GM21825 (cell line): ENCODE results near the gene PHYHD1.
A peak's percentile ranks its signal among the peaks of the same experiment; 100 is the strongest.
"Not testable (repeated sequence)": the region's sequence is repeated elsewhere in the genome, so short reads cannot be mapped to it uniquely, and the experiment has no call there.

Experiments
- ATAC-seq: cut with Tn5 transposase; IDR thresholded peaks from one replicate; pipeline ENCODE4 v1.9.1; 2021; ENCODE audit warnings: mild to moderate bottlenecking, moderate library complexity; ENCODE audit not compliant: unreplicated experiment

PHYHD1 gene

DNA sequence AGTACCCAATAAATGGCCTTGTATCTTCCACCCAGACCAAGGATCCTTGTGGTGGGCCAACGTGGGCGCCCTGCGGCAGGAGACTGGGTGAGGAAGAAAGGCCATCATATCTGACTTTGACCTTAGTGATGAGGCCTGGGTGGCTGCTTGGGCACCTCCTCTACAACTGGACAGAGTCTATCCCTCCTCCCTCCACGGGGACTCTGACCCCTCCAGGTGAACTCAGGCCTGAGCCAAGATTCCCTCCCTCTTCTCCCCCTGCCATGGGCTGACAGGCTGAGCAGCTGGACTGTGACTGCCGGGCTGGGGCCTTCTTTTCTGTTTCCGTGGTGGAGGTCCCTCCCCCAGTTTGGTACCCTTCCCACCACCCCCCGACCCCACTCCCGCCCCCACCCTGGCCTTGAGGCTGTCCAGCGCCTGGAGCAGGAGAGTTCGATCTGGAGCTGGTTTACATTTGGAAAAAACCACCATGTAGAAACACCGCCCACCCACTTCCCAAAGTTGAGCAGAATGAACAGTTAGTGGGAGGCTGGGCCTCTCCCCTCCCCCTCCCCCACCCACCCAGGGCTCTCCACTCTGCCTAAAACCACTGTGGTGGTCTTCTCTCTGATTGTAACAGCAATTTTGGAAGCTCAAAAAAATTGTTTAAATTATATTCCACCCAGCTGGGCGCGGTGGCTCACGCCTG, 1.2 kb upstream of the PHYHD1 start:
- no peak for ATAC-seq

GRCh38 chr9:128921881-128922763, 1.3 kb downstream of the PHYHD1 start:
- no peak for ATAC-seq

- ATAC-seq, result no peak
Measured at GRCh38 chr9:128923493-128923883, 2.7 kb downstream of the PHYHD1 start.

DNA sequence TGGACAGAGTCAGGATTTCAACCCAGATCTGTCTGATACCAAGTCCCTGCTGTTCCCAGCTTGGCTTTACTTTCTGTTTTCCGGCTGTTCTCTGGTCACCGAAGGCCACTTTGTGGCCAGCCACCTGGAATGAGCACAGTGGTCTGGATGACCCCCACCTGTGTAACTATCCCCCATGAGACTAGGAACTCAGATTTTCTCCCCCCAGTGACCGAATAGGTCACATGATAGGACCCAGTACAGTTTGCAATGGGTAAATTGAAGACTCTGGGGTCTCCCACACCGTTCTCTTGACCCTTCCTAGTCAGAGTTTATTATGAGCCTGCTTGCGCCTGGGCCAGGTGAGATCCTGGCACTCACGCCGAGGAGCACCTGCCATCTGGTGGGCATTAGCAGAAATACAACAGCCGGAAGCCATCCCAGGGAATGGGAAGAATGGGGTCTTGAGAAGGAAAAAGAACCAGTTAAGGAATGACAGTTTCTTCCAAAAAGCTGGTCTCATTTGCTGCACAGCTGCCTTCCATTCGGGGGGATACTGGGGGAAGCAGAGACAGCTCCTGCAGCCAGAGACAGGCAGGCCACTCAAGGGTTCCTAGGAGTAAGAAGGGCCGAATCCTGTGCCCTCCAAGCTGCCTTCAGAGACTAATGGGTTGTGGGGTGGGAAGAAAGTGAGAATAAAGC, 7.1 kb downstream of the PHYHD1 start:
- no peak for ATAC-seq

DNA sequence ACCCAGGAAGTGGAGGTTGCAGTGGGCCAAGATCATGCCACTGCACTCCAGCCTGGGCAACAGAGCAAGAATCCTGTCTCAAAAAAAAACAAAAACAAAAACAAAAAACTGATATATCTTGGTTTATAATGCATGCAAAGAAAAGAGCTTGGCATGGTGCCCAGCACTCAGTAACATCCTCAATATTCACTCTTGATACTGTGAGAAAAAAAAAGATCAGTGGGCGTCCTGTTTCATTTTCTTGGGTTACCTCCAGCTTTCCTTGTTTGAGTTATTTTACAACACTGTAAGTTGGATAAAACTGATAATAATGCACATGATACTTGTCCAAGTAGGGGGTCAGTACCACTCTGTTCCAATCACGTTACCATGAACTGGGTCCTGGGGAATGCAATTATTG, 7.8 kb downstream of the PHYHD1 start:
- ATAC-seq, result no peak

GRCh38 chr9:128929560-128929959, 8.8 kb downstream of the PHYHD1 start:
- ATAC-seq, result no peak

GRCh38 chr9:128933731-128934130, 12.9 kb downstream of the PHYHD1 start:
- ATAC-seq, result no peak

DNA sequence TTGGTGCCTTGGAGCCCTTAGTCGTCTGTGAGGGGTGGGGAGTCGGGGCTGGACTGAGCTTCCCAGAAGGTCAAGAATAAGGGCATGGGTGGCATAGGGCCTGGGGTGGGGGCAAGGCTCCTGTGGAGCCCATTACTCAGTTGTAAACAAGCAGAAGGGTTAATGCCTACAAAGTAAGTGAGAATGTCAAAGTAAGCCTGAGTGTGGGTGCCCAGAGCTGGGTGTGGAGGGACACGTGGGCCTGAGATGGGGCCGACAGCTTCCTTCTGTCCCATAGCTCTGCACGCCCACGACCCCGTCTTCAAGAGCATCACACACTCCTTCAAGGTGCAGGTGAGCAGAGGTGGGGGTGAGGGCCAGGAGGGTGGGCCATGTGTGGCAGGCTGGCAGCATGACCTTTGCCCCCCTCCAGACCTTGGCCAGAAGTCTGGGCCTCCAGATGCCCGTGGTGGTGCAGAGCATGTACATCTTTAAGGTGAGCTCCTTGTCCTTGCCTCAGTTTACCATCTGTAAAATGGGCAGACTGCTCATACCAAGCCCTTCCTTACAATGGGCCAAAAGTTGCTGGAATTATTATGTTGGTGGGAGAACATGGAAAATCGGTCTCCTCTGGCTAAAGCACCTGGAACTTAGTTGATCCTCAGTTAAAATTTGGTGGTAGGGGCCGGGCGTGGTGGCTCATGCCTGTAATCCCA, 15.5 kb downstream of the PHYHD1 start:
- ATAC-seq, result no peak

- ATAC-seq, result no peak
Measured at GRCh38 chr9:128937310-128938165, 16.8 kb downstream of the PHYHD1 start.

DNA sequence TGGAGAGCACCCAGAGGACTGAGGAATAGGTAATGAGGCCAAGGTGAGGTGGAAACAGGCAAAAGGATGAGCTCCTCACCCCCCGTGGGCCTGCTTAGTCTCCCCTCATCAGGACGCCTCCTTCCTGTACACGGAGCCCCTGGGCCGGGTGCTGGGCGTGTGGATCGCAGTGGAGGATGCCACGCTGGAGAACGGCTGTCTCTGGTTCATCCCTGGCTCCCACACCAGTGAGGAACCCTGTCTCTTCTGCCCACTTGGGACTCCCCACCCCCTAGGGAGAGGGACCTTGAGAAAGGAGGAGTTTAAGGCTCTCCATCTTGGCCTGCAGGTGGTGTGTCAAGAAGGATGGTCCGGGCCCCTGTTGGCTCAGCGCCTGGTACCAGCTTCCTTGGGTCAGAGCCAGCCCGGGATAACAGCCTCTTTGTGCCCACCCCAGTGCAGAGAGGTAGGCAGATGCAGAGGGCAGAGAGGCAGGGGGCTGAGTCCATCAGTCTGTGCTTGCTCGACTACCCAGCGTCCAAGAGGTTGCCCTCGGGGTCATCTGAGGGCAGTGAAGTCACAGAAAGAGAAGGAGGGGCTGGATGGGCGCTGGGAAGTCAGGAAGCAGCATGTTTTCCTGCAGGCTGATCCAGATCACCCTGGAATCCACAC, 19.6 kb downstream of the PHYHD1 start:
- ATAC-seq, result no peak

DNA sequence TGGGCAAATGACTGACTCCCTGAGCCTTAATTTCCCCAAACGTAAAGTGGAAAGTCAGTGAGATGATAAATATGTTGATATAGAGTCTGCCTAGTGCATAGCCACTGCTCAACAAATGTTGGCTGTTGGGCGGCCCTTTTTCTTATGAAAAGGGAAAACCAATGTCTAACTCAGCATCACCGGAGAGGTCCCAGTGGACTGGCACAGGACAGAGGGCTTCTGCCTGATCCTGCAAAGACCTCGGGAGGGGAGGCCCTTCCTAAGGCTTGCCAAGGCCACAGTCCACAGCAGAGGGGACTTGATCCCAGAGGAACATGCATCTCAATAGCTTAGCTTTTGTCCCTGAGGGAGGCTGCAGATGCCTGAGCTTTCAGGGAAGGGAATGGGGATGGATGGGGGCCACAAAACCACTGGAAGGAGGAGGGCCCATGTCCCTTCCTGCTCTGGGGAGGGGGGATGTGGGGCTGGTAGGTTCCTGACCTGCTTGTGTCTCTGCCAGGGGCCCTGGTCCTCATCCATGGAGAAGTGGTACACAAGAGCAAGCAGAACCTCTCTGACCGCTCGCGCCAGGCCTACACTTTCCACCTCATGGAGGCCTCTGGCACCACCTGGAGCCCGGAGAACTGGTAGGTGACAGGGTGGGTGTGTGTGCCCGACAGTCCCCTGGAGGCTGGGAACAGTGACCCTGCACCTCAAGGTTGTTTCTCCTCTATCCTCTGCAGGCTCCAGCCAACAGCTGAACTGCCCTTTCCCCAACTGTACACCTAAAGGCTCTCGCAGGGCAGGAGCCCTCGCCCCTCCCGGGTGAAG, 20.4 kb downstream of the PHYHD1 start:
- ATAC-seq, result no peak

- no peak for ATAC-seq
Measured at GRCh38 chr9:128943832-128944620, 23.2 kb downstream of the PHYHD1 start.

DNA sequence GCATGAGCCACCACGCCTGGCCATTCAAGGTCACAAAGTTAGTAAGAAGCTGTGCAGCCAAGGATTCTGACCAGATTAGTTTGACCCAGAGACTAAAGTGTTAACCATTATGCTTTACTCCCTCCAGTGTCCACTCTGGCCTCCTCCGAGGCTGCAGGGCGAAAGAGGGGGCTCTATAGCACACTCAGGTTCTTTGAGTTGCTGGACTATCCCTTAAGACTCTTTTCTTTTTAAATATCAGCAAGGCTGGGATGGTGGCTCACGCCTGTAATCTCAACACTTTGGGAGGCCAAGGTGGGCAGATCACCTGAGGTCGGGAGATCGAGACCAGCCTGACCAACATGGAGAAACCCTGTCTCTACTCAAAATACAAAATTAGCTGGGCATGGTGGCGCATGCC, 24.2 kb downstream of the PHYHD1 start:
- not testable (repeated sequence) for ATAC-seq

DNA sequence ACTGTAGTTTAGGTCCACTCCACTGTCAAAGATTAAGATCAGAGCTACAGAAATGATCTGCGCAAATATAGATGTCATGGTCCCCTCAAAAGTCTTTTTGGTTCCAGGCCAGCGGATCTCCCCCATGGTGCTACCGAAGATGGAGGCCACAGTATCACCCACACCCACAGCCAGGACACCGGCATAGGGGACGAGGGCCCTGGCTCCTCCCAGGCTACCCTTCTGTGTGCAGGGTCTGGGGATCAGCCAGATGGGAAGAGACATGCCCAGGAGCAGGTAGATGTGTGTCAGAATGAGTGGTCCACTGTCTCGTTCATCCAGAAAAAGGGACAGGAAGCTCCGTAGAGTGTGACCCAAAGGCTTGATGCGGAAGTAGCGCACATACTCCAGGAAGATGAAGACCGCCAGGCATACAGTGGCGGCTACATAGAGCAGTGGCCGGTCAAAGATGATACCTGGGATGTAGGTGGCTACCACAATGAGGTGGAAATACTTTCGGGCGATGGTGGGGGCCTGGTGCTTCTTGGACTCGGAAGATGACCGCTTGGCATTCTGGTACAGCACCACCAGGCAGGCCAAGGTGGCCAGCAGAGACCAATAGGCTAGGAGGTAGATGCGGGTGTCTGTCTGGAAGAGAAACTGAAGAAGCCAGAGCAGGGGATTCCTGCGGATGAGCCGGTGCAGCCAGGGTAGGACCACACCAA, 25.2 kb downstream of the PHYHD1 start:
- no peak for ATAC-seq

DNA sequence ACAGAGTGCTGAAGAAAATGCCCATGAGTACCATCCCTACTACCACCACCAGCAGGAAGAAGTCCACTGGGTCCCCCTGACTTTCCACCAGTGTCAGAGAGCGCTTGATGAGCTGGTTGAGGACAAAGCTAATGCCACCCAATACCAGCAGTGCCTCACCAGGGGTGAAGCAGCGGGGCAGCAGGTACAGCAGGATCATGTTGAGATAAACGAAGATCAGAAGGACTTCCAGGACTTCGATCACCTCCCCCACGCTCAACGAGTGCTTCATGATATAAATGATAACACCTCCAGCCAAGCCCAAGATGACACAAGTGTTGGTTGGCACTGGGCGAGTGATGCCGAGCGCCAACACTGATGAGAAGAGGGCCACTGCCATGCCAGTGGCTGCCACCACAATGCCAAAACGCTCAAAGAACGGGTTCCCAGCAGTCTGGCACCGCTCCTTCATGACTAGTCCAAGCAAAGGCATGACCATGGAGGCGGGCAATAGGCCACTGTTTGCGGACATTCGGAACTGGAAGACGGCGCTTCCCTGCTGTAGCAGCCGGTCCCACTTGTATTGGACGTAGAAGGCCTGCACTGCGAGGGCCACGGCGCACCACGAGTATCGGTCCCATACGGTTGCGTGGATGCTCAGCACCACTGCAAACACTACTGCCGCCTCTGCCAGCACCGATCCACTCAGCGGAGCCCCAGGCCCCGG, 25.9 kb downstream of the PHYHD1 start:
- ATAC-seq, result no peak

- peak; percentile 24 for ATAC-seq
Measured at GRCh38 chr9:128947277-128947526, 26.4 kb downstream of the PHYHD1 start.
